Endothelial cell of umbilical vein (primary cell): ENCODE measurements around the gene CTBP2. TPM values are rescaled to one million over a fixed set of nuclear protein-coding genes. Genes with fewer than 3 reads are reported as not detected.

ENCODE experiments used
- BruUV-seq: library from RNA; stranded (reverse); fragments of 400-500 nt; replicated peaks from 2 replicates; lab custom pipeline; 2021; lab: Mats Ljungman, UMichigan
- CTCF ChIA-PET: fragments of 300-600, 350-600 bp; sonication (Branson Sonifier 250); formaldehyde crosslinking; loops from one replicate; lab custom pipeline; 2021; ENCODE audit warnings: antibody characterized with exemption, inconsistent platforms; lab: Charles Lee
- POLR2A ChIA-PET: fragments of 300-600, 350-600 bp; sonication (Branson Sonifier 250); formaldehyde crosslinking; loops from one replicate; lab custom pipeline; 2021; ENCODE audit warnings: antibody characterized with exemption, inconsistent platforms; lab: Charles Lee
- DNase-seq: peaks from one replicate; pipeline ENCODE4 v3.0.0-alpha.2; 2011; ENCODE audit warnings: low read depth, low spot score
- FAIRE-seq: peaks from 2 replicates; lab custom pipeline; 2011; peaks lifted over from hg19 to GRCh38; lab: Jason Lieb, UNC
- H2AFZ ChIP-seq: 2 replicates; pipeline ENCODE4 v1.6.0; 2012; ENCODE audit warnings: low read depth, low read length, control low read depth, inconsistent platforms
- H3K27ac ChIP-seq: 2 replicates; pipeline ENCODE4 v1.5.1; 2011; ENCODE audit warnings: low read depth, mild to moderate bottlenecking, control low read depth, low read length, moderate library complexity; ENCODE audit not compliant: insufficient read depth
- H3K27me3 ChIP-seq, 2 experiments: 2 replicates each; pipeline versions ENCODE4 v1.6.0 to v1.6.1; 2011; ENCODE audit warnings: low read length in 2 of 2, mixed read lengths in 1 of 2; ENCODE audit not compliant: control insufficient read depth in 2 of 2, insufficient read depth in 2 of 2
- H3K36me3 ChIP-seq, 2 experiments: 2 replicates in 1 of 2; 3 replicates in 1 of 2; pipeline ENCODE4 v1.5.1; 2011; ENCODE audit warnings: low read length in 2 of 2, mild to moderate bottlenecking in 1 of 2, moderate library complexity in 1 of 2; ENCODE audit not compliant: control insufficient read depth in 2 of 2, insufficient read depth in 2 of 2; ENCODE audit errors: extremely low read depth in 1 of 2
- H3K4me1 ChIP-seq: 3 replicates; pipeline ENCODE4 v1.5.1; 2011; ENCODE audit warnings: mild to moderate bottlenecking, low read length; ENCODE audit not compliant: control insufficient read depth, insufficient read depth; ENCODE audit errors: extremely low read depth
- H3K4me2 ChIP-seq: 2 replicates; pipeline ENCODE4 v1.6.1; 2011; ENCODE audit warnings: low read length, control low read depth, mixed read lengths; ENCODE audit not compliant: insufficient read depth
- H3K4me3 ChIP-seq, 3 experiments: fragments of 200-600 bp in 1 of 3; sonication (generic), shearing (Covaris generic) in 1 of 3; replicated peaks in 1 of 3; 2 replicates each; pipeline ENCODE4 v1.5.1; 2011 to 2016; ENCODE audit warnings: control low read depth in 3 of 3, low read length in 3 of 3, mild to moderate bottlenecking in 2 of 3, inconsistent platforms in 1 of 3, low read depth in 1 of 3, moderate library complexity in 1 of 3; ENCODE audit not compliant: insufficient read depth in 1 of 3
- H3K79me2 ChIP-seq: 2 replicates; pipeline ENCODE4 v1.6.0; 2012; ENCODE audit warnings: low read length, inconsistent platforms; ENCODE audit not compliant: control insufficient read depth, insufficient read depth
- H3K9ac ChIP-seq: replicated peaks from 2 replicates; pipeline ENCODE3; 2011; ENCODE audit warnings: low read length, control low read depth; ENCODE audit not compliant: insufficient read depth; ENCODE audit errors: extremely low read depth
- H3K9me1 ChIP-seq: replicated peaks from 3 replicates; pipeline ENCODE4 v1.6.0; 2011; ENCODE audit warnings: mild to moderate bottlenecking, low read length; ENCODE audit not compliant: control insufficient read depth, insufficient read depth; ENCODE audit errors: extremely low read depth
- H3K9me3 ChIP-seq: replicated peaks from 2 replicates; pipeline ENCODE4 v1.5.1; 2012; ENCODE audit warnings: low read length, inconsistent platforms; ENCODE audit not compliant: control insufficient read depth, insufficient read depth
- H4K20me1 ChIP-seq: replicated peaks from 2 replicates; pipeline ENCODE3; 2011; ENCODE audit warnings: mild to moderate bottlenecking, low read length; ENCODE audit not compliant: control insufficient read depth, insufficient read depth; ENCODE audit errors: extremely low read depth
- EZH2 ChIP-seq: IDR thresholded peaks from 2 replicates; pipeline ENCODE4 v1.6.1; 2012; ENCODE audit warnings: borderline replicate concordance, low read depth, mild to moderate bottlenecking, moderate library complexity, low read length, inconsistent platforms; ENCODE audit not compliant: severe bottlenecking
- FOS ChIP-seq: IDR thresholded peaks from 2 replicates; pipeline ENCODE4 v1.6.1; 2011; ENCODE audit warnings: mild to moderate bottlenecking, low read length, moderate library complexity, borderline replicate concordance; ENCODE audit not compliant: insufficient read depth
- GATA2 ChIP-seq: IDR thresholded peaks from 2 replicates; pipeline ENCODE4 v1.7.0; 2011; ENCODE audit warnings: low read depth, mild to moderate bottlenecking, moderate library complexity, mixed read lengths, low read length; ENCODE audit not compliant: insufficient read length, insufficient read depth
- JUN ChIP-seq: IDR thresholded peaks from 2 replicates; pipeline ENCODE4 v1.6.1; 2011; ENCODE audit warnings: borderline replicate concordance, low read depth; ENCODE audit not compliant: insufficient read length, insufficient read depth
- MYC ChIP-seq: IDR thresholded peaks from one replicate; pipeline ENCODE4 v1.6.1; 2011; ENCODE audit warnings: mild to moderate bottlenecking, low read depth, low read length
- POLR2AphosphoS5 ChIP-seq: IDR thresholded peaks from 2 replicates; pipeline ENCODE4 v1.6.1; 2012; ENCODE audit warnings: low read depth, mild to moderate bottlenecking, control low read depth, low read length, moderate library complexity; ENCODE audit not compliant: insufficient read depth
- dilution Hi-C: fragments of 300-500 bp; cut with MboI; formaldehyde crosslinking; loops from one replicate; pipeline ENCODE4 v1.15.0; 2019; ENCODE audit warnings: low sequenced_read_pairs; ENCODE audit not compliant: extremely low pct_ligation_motif_present
- intact Hi-C: fragments of 100-400 bp; cut with micrococcal nuclease; formaldehyde crosslinking; loops from one replicate; pipeline ENCODE4 v1.10.0; 2022
- polyA plus RNA-seq, 4 experiments: library from polyadenylated mRNA; depleted of rRNA in 3 of 4; stranded (reverse) in 3 of 4; unstranded in 1 of 4; fragments of >200 nt; gene quantifications; 2 replicates each; pipeline versions ENCODE4 v1.2.1 to v1.2.3, GENCODE V29; 2011 to 2012; ENCODE audit warnings: missing spikeins in 1 of 4
- total RNA-seq: library from RNA; stranded (reverse); gene quantifications from 2 replicates; pipeline ENCODE4 v1.2.3, GENCODE V29; 2021
- TF ChIP-seq, protein P1 (sequence below), 2 donors: IDR thresholded peaks; 1 replicate in 1 of 2; 2 replicates in 1 of 2; pipeline ENCODE4 v1.5.1; 2011; ENCODE audit warnings: low read length in 2 of 2, mild to moderate bottlenecking in 2 of 2, moderate library complexity in 2 of 2, control low read depth in 1 of 2, inconsistent platforms in 1 of 2, low read depth in 1 of 2; ENCODE audit not compliant: insufficient read depth in 1 of 2; ENCODE audit errors: extremely low read depth in 1 of 2

The CTBP2 gene
- total and polyA plus RNA-seq, 2 donors (not counting 3 experiments of a cell fraction or from before 2014, with no cell fraction given), result 118 to 128 TPM

- Histone ChIP-seq H3K4me1 (no peaks in the 10 kb centered on the region), H4K20me1 (no peaks in the 10 kb centered on the region), H3K4me3 (no peak overlapping the region), H3K27me3 (peaks cover 2 to 5% of the 10 kb centered on the region in 2 experiments), H2AFZ (no peak overlapping the region), H3K9ac (no peak overlapping the region), H3K4me2 (no peak overlapping the region), H3K9me1 (no peaks in the 10 kb centered on the region), H3K9me3 (no peaks in the 10 kb centered on the region), H3K79me2 (no peaks in the 10 kb centered on the region), H3K27ac (no peak overlapping the region), H3K36me3 (no peaks in the 10 kb centered on the region)
- dilution Hi-C loops, result no loop called here
- intact Hi-C loops, result no loop called here
- CTCF ChIA-PET, result interaction anchor here (1.1 to 1.7 kb wide), 2 partner anchors 8 to 13 kb away, joined by 3 to 4 read pairs; no protein-coding TSS in a partner anchor
- FAIRE-seq (no peak), DNase-seq (no peak)
- POLR2A ChIA-PET, result no interaction called here
- TF ChIP-seq POLR2AphosphoS5, result no peak
- no peak for TF ChIP-seq EZH2
- no peak for TF ChIP-seq FOS
- TF ChIP-seq MYC, result no peak
- no peak for TF ChIP-seq GATA2
- no peak for TF ChIP-seq JUN
- TF ChIP-seq, protein P1, sequence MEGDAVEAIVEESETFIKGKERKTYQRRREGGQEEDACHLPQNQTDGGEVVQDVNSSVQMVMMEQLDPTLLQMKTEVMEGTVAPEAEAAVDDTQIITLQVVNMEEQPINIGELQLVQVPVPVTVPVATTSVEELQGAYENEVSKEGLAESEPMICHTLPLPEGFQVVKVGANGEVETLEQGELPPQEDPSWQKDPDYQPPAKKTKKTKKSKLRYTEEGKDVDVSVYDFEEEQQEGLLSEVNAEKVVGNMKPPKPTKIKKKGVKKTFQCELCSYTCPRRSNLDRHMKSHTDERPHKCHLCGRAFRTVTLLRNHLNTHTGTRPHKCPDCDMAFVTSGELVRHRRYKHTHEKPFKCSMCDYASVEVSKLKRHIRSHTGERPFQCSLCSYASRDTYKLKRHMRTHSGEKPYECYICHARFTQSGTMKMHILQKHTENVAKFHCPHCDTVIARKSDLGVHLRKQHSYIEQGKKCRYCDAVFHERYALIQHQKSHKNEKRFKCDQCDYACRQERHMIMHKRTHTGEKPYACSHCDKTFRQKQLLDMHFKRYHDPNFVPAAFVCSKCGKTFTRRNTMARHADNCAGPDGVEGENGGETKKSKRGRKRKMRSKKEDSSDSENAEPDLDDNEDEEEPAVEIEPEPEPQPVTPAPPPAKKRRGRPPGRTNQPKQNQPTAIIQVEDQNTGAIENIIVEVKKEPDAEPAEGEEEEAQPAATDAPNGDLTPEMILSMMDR (IDR thresholded peaks at IDR 0.05; ENCODE audit: extremely low read depth in 1 of 2, insufficient read depth in 1 of 2, low read depth in 1 of 2, low read length in 2 of 2), result no peak
- BruUV-seq, result no TSS peak
Measured at GRCh38 chr10:125200396-125200795, 40.0 kb upstream of the CTBP2 start.
